GM10248 (cell line): ENCODE data around the gene SLC36A4.

ENCODE experiments used
- CTCF ChIA-PET: fragments of 300-600 bp; sonication (Branson Sonifier 250); formaldehyde crosslinking; extraction: SDS; loops from one replicate; lab custom pipeline; 2021; ENCODE audit warnings: antibody characterized with exemption; lab: Yijun Ruan, JAX
- POLR2A ChIA-PET: fragments of 350-650 bp; sonication (Branson Sonifier 250); formaldehyde crosslinking; extraction: SDS; loops from one replicate; lab custom pipeline; 2020; ENCODE audit warnings: antibody characterized with exemption; lab: Yijun Ruan, JAX
- DNase-seq: peaks from one replicate; pipeline ENCODE4 v3.0.0; 2012; ENCODE audit errors: extremely low spot score
- TF ChIP-seq, protein P1 (sequence below): IDR thresholded peaks from 2 replicates; pipeline ENCODE4 v1.5.1; 2012; ENCODE audit warnings: mild to moderate bottlenecking, low read depth; ENCODE audit errors: extremely low read depth, missing control alignments, control extremely low read depth

SLC36A4 gene

DNA sequence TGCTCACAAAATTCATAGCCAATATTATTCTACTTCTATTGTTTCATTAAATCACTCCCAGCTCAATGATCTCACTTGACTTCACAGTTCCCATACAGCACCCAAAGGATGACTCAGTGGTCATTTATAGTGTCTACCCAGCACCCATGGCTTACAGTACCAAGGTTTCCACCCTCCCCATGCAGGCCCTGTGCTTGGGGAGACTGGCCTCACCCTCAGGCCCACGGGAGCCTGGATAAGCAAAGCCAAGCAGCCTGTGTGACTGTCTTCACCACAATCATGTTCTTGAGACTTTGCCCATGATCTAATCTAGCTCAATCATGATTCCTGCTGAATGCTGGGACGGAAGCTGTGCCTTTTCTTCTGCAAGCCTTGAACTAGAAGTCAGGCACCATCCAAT is 97.6 kb downstream of the SLC36A4 start:
- ChIA-PET CTCF (no interaction called here), POLR2A (no interaction called here)
- TF ChIP-seq, protein P1, sequence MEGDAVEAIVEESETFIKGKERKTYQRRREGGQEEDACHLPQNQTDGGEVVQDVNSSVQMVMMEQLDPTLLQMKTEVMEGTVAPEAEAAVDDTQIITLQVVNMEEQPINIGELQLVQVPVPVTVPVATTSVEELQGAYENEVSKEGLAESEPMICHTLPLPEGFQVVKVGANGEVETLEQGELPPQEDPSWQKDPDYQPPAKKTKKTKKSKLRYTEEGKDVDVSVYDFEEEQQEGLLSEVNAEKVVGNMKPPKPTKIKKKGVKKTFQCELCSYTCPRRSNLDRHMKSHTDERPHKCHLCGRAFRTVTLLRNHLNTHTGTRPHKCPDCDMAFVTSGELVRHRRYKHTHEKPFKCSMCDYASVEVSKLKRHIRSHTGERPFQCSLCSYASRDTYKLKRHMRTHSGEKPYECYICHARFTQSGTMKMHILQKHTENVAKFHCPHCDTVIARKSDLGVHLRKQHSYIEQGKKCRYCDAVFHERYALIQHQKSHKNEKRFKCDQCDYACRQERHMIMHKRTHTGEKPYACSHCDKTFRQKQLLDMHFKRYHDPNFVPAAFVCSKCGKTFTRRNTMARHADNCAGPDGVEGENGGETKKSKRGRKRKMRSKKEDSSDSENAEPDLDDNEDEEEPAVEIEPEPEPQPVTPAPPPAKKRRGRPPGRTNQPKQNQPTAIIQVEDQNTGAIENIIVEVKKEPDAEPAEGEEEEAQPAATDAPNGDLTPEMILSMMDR: no peak
- DNase-seq: no peak

GRCh38 chr11:93099806-93100205 is 98.0 kb downstream of the SLC36A4 start:
- no peak for DNase-seq
- CTCF ChIA-PET: no interaction called here
- TF ChIP-seq, protein P1: no peak
- POLR2A ChIA-PET: no interaction called here
